CD4-positive, alpha-beta T cell (primary cell): ENCODE results near the gene GDF7. TPM values are rescaled to one million over a fixed set of nuclear protein-coding genes. Genes with fewer than 3 reads are reported as not detected.

Experiments
- ATAC-seq: fragments of 200-7000 bp; cut with Tn5 transposase; one replicate; pipeline ENCODE4 v1.10.0; 2022; ENCODE audit warnings: mild to moderate bottlenecking; ENCODE audit not compliant: poor library complexity
- CTCF ChIA-PET: fragments of 350-600 bp; sonication (Branson Sonifier 250); formaldehyde crosslinking; loops from one replicate; lab custom pipeline; 2021; ENCODE audit warnings: antibody characterized with exemption, inconsistent platforms; lab: Charles Lee
- POLR2A ChIA-PET: fragments of 350-600 bp; sonication (Branson Sonifier 250); formaldehyde crosslinking; loops from one replicate; lab custom pipeline; 2021; ENCODE audit warnings: antibody characterized with exemption, inconsistent platforms; lab: Charles Lee
- DNase-seq, 14 experiments: peaks; one replicate each; pipeline ENCODE4 v3.0.0-alpha.2; 2013 to 2020; ENCODE audit warnings: mixed read lengths in 2 of 14
- H3K27ac ChIP-seq, 2 donors: one replicate each; pipeline versions ENCODE4 v1.5.1 to v1.7.0; 2013; ENCODE audit warnings: low read length in 2 of 2, low read depth in 1 of 2, mild to moderate bottlenecking in 1 of 2
- H3K27me3 ChIP-seq, 2 experiments: 1 replicate in 1 of 2; 2 replicates in 1 of 2; pipeline versions ENCODE4 v1.6.1 to v1.7.0; 2013; ENCODE audit warnings: low read length in 2 of 2, control low read depth in 1 of 2, mild to moderate bottlenecking in 1 of 2, moderate library complexity in 1 of 2; ENCODE audit not compliant: insufficient read depth in 2 of 2, control insufficient read depth in 1 of 2
- H3K36me3 ChIP-seq: one replicate; pipeline ENCODE4 v1.6.1; 2013; ENCODE audit warnings: low read length, control low read depth; ENCODE audit not compliant: insufficient read depth
- H3K4me1 ChIP-seq: one replicate; pipeline ENCODE4 v1.6.1; 2013; ENCODE audit warnings: low read length, control low read depth; ENCODE audit not compliant: insufficient read depth
- H3K4me3 ChIP-seq: one replicate; pipeline ENCODE4 v1.5.1; 2013; ENCODE audit warnings: mild to moderate bottlenecking, low read length, moderate library complexity
- H3K9me3 ChIP-seq, 2 experiments: 1 replicate in 1 of 2; 2 replicates in 1 of 2; pipeline versions ENCODE4 v1.6.1 to v1.7.0; 2013; ENCODE audit warnings: low read length in 2 of 2, mild to moderate bottlenecking in 2 of 2, control low read depth in 1 of 2, moderate library complexity in 1 of 2; ENCODE audit not compliant: control insufficient read depth in 1 of 2, insufficient read depth in 1 of 2
- H3K27ac Mint-ChIP-seq: one replicate; pipeline ENCODE4 v1.8.0; 2020; ENCODE audit warnings: mixed read lengths
- H3K27me3 Mint-ChIP-seq: one replicate; pipeline ENCODE4 v1.8.0; 2021; ENCODE audit warnings: mixed read lengths
- H3K36me3 Mint-ChIP-seq: one replicate; pipeline ENCODE4 v1.8.0; 2021; ENCODE audit warnings: low read depth, mixed read lengths
- H3K4me1 Mint-ChIP-seq: one replicate; pipeline ENCODE4 v1.8.0; 2021; ENCODE audit warnings: low read depth, mixed read lengths
- H3K4me3 Mint-ChIP-seq: one replicate; pipeline ENCODE4 v1.8.0; 2020; ENCODE audit warnings: mild to moderate bottlenecking, mixed read lengths
- H3K9me3 Mint-ChIP-seq: one replicate; pipeline ENCODE4 v1.8.0; 2020; ENCODE audit warnings: mixed read lengths
- intact Hi-C, 2 experiments: fragments of 100-400 bp; cut with DNase I in 1 of 2; cut with micrococcal nuclease in 1 of 2; formaldehyde crosslinking; loops; one replicate each; pipeline versions ENCODE4 v1.15.1 to v1.9.0; 2023 to 2025; cut with DNase I, micrococcal nuclease
- total RNA-seq, 174 experiments: library from RNA in 2 of 174; stranded (reverse) in 2 of 174; gene quantifications; one replicate each; pipeline ENCODE4 v1.2.3 and lab custom pipeline; 2021 to 2026
- TF ChIP-seq, protein P1 (sequence below): fragments of 200-600 bp; IDR thresholded peaks from one replicate; pipeline ENCODE4 v1.8.0; 2022; ENCODE audit warnings: antibody characterized with exemption, mild to moderate bottlenecking

GDF7 gene
- total RNA-seq, 2 experiments from 2014 or later: 0.05 to 0.14 TPM

DNA sequence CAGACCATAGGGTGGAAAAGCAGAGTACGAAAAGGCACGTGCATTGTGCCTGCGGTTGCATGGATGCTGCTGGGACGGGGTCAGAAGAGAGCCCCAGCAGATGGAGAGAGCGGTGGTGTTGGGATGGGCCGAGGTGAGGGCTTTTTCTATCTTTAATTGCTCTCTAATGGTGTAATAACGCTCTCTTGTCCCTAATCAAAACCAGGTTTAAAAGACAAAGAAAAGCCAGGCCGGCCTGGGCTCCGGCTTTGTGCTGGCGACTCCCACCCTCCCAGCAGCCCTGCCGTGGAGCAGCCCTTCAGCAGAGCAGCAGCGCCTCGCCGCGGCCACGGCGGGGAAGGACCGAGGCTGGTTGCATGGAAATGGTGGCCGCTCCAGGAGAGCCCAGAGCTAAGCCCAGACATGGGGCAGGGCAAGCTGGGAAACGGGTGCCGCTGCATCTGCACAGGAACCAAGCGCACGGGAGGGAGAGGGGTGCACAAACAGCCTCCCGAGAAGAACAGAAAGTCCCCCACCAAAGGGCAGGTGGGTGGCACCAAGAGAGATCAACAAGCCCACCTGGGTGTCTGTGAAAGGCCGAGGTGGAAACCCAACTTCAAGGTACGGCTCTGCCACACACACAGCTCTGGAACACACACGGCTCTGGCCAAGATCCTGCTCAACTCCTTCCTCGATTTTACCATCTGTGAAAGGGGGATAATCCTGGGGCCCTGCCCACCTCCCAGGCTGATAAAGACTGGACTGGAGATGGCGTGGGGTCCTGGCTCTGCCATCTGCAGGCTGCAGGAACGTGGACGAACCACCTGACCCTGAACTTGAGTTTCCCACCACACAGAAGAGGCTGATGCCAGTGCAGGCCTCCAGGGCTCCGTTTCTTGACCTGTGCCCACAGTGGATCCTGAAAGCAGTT is 31.0 kb upstream of the GDF7 start:
- peaks cover 51% of the 10 kb centered on the region for H3K36me3 Mint-ChIP-seq
- H3K27me3 Mint-ChIP-seq: no peaks in the 10 kb centered on the region
- CTCF ChIA-PET: interaction anchor here (1.2 to 1.6 kb wide), 2 partner anchors 15 to 189 kb away, joined by 4 to 5 read pairs; partner anchors contain the start of genes HS1BP3 and RHOB
- DNase-seq: peak in 9 of 14 experiments; percentile 14 to 57 (median 24)
- no peak overlapping the region for H3K27ac Mint-ChIP-seq
- no peaks in the 10 kb centered on the region for H3K4me1 Mint-ChIP-seq
- ATAC-seq: peak; percentile 71
- H3K9me3 ChIP-seq: no peaks in the 10 kb centered on the region
- POLR2A ChIA-PET: no interaction called here
- H3K9me3 Mint-ChIP-seq: no peaks in the 10 kb centered on the region
- no peak overlapping the region for H3K4me3 ChIP-seq
- no peak overlapping the region for H3K4me3 Mint-ChIP-seq
- intact Hi-C loops: no loop called here
- H3K27ac ChIP-seq: no peak overlapping the region
- no peaks in the 10 kb centered on the region for H3K4me1 ChIP-seq
- H3K36me3 ChIP-seq: peaks cover 48% of the 10 kb centered on the region
- TF ChIP-seq, protein P1, sequence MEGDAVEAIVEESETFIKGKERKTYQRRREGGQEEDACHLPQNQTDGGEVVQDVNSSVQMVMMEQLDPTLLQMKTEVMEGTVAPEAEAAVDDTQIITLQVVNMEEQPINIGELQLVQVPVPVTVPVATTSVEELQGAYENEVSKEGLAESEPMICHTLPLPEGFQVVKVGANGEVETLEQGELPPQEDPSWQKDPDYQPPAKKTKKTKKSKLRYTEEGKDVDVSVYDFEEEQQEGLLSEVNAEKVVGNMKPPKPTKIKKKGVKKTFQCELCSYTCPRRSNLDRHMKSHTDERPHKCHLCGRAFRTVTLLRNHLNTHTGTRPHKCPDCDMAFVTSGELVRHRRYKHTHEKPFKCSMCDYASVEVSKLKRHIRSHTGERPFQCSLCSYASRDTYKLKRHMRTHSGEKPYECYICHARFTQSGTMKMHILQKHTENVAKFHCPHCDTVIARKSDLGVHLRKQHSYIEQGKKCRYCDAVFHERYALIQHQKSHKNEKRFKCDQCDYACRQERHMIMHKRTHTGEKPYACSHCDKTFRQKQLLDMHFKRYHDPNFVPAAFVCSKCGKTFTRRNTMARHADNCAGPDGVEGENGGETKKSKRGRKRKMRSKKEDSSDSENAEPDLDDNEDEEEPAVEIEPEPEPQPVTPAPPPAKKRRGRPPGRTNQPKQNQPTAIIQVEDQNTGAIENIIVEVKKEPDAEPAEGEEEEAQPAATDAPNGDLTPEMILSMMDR: no peak
- H3K27me3 ChIP-seq: no peaks in the 10 kb centered on the region

DNA sequence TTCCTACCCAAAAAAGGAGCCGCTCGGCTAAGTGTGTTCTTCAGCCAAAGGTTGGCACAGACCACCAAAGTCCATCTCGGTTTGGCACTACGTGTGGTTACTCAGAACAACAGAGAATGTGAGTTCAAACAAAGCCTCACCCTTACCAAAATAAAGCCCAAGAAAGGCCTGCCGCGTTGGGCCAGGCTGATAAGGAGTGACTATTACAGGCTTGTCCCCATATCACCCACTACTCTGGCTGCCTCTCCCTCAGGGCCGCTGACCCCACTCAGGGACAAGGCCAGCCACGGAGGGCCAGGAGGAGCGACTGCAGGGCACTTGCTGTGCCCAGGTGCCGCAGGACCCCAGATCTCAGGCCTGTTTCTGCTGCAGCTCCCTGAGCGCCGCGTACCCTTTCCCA is 29.8 kb upstream of the GDF7 start:
- Histone ChIP-seq H3K4me3 (no peak overlapping the region), H3K27ac (no peak overlapping the region), H3K9me3 (no peaks in the 10 kb centered on the region), H3K27me3 (no peaks in the 10 kb centered on the region), H3K4me1 (peaks cover 2% of the 10 kb centered on the region), H3K36me3 (peaks cover 55% of the 10 kb centered on the region)
- H3K9me3 Mint-ChIP-seq: no peaks in the 10 kb centered on the region
- H3K4me1 Mint-ChIP-seq: no peaks in the 10 kb centered on the region
- no peaks in the 10 kb centered on the region for H3K27me3 Mint-ChIP-seq
- ATAC-seq (no peak), DNase-seq (no peak)
- no peak overlapping the region for H3K4me3 Mint-ChIP-seq
- intact Hi-C loops: no loop called here
- H3K36me3 Mint-ChIP-seq: peaks cover 57% of the 10 kb centered on the region
- H3K27ac Mint-ChIP-seq: no peak overlapping the region
- TF ChIP-seq, protein P1: no peak
- CTCF ChIA-PET: no interaction called here
- POLR2A ChIA-PET: no interaction called here

DNA sequence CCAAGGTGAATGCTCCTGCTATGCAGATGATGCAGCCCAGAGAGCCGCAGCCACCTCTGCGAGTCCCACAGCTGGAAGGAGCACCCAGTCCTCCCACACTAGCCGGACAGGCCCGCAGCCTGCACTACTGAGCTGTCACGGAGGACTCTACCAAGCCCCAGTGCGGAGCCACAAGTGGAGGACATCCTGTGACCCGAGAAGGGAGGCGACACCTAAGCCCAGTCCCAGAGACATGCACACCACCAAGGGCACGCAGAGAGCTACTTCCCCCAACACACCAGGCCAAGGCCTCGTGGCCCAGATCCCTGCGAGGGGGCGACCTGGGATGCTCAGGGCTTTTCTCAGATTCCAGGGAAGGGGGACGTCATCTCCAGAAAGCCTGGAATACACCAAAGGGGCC is 28.9 kb upstream of the GDF7 start:
- H3K27me3 ChIP-seq: no peaks in the 10 kb centered on the region
- H3K36me3 ChIP-seq: peaks cover 55% of the 10 kb centered on the region
- Mint-ChIP-seq H3K4me3 (no peak overlapping the region), H3K36me3 (peaks cover 66% of the 10 kb centered on the region), H3K9me3 (no peaks in the 10 kb centered on the region), H3K27me3 (no peaks in the 10 kb centered on the region), H3K4me1 (no peaks in the 10 kb centered on the region), H3K27ac (no peak overlapping the region)
- no peak overlapping the region for H3K4me3 ChIP-seq
- TF ChIP-seq, protein P1: no peak
- no peaks in the 10 kb centered on the region for H3K9me3 ChIP-seq
- no peak overlapping the region for H3K27ac ChIP-seq
- intact Hi-C loops: no loop called here
- ChIA-PET CTCF (no interaction called here), POLR2A (no interaction called here)
- peaks cover 10% of the 10 kb centered on the region for H3K4me1 ChIP-seq
- ATAC-seq (no peak), DNase-seq (no peak)
